IMR-90 (cell line): ENCODE data around the gene PLA2G2A. TPM values are rescaled to one million over a fixed set of nuclear protein-coding genes. Genes with fewer than 3 reads are reported as not detected.

ENCODE experiments used
- ATAC-seq: fragments of 200-7000 bp; cut with Tn5 transposase; 2 replicates; pipeline ENCODE4 v1.9.1; 2020; ENCODE audit warnings: low read depth, mild to moderate bottlenecking, moderate library complexity
- BruUV-seq: library from RNA; stranded (reverse); fragments of 400-500 nt; replicated peaks from 2 replicates; lab custom pipeline; 2021; lab: Mats Ljungman, UMichigan
- CTCF ChIA-PET: fragments of 300-600 bp; formaldehyde crosslinking; extraction: SDS; loops from one replicate; lab custom pipeline; 2021; ENCODE audit warnings: antibody characterized with exemption; lab: Yijun Ruan, JAX
- POLR2A ChIA-PET: fragments of 300-600 bp; sonication (Branson Sonifier 250); formaldehyde crosslinking; loops from one replicate; lab custom pipeline; 2022; ENCODE audit warnings: antibody characterized with exemption; ENCODE audit not compliant: unreplicated experiment; lab: Charles Lee
- DNase-seq: peaks from one replicate; pipeline ENCODE4 v3.0.0; 2013
- H2AFZ ChIP-seq: replicated peaks from 2 replicates; pipeline ENCODE3; 2013; ENCODE audit warnings: low read length, mild to moderate bottlenecking; ENCODE audit not compliant: poor library complexity
- H2AK5ac ChIP-seq: 2 replicates; pipeline ENCODE4 v1.6.1; 2013; ENCODE audit warnings: low read depth, low read length, inconsistent platforms
- H2AK9ac ChIP-seq: replicated peaks from 2 replicates; pipeline ENCODE3; 2013; ENCODE audit warnings: mild to moderate bottlenecking, low read depth, low read length, moderate library complexity; ENCODE audit not compliant: poor library complexity
- H2BK120ac ChIP-seq: 2 replicates; pipeline ENCODE4 v1.6.1; 2013; ENCODE audit warnings: low read depth, low read length, inconsistent platforms
- H2BK15ac ChIP-seq: 3 replicates; pipeline ENCODE4 v1.6.1; 2013; ENCODE audit warnings: low read depth, low read length, inconsistent platforms
- H2BK20ac ChIP-seq: 2 replicates; pipeline ENCODE4 v1.6.1; 2013; ENCODE audit warnings: low read depth, mild to moderate bottlenecking, inconsistent platforms, low read length, moderate library complexity
- H2BK5ac ChIP-seq: 2 replicates; pipeline ENCODE4 v1.6.1; 2013; ENCODE audit warnings: mild to moderate bottlenecking, low read depth, low read length, inconsistent platforms; ENCODE audit not compliant: poor library complexity, severe bottlenecking
- H3K14ac ChIP-seq: replicated peaks from 2 replicates; pipeline ENCODE4 v1.6.1; 2013; ENCODE audit warnings: low read depth, low read length, inconsistent platforms
- H3K18ac ChIP-seq: 2 replicates; pipeline ENCODE4 v1.6.1; 2013; ENCODE audit warnings: low read depth, low read length, control low read depth
- H3K23ac ChIP-seq: 2 replicates; pipeline ENCODE4 v1.6.1; 2013; ENCODE audit warnings: low read depth, low read length, inconsistent platforms
- H3K27ac ChIP-seq: 2 replicates; pipeline ENCODE4 v1.5.1; 2013; ENCODE audit warnings: mild to moderate bottlenecking, control low read depth, low read length; ENCODE audit not compliant: insufficient read depth
- H3K27me3 ChIP-seq: 2 replicates; pipeline ENCODE4 v1.6.1; 2013; ENCODE audit warnings: low read length; ENCODE audit not compliant: control insufficient read depth, insufficient read depth
- H3K36me3 ChIP-seq: 2 replicates; pipeline ENCODE4 v1.6.1; 2013; ENCODE audit warnings: low read length, mixed read lengths; ENCODE audit not compliant: control insufficient read depth, insufficient read depth
- H3K4ac ChIP-seq: 2 replicates; pipeline ENCODE4 v1.6.1; 2013; ENCODE audit warnings: low read depth, low read length, inconsistent platforms
- H3K4me1 ChIP-seq: 2 replicates; pipeline ENCODE4 v1.6.1; 2013; ENCODE audit warnings: low read length, mixed read lengths; ENCODE audit not compliant: control insufficient read depth, insufficient read depth
- H3K4me2 ChIP-seq: 2 replicates; pipeline ENCODE4 v1.6.1; 2013; ENCODE audit warnings: low read depth, mild to moderate bottlenecking, control low read depth, low read length, moderate library complexity
- H3K4me3 ChIP-seq: 2 replicates; pipeline ENCODE4 v1.5.1; 2013; ENCODE audit warnings: low read depth, mild to moderate bottlenecking, control low read depth, low read length, moderate library complexity; ENCODE audit not compliant: insufficient read depth
- H3K56ac ChIP-seq: 2 replicates; pipeline ENCODE4 v1.6.1; 2013; ENCODE audit warnings: low read length, inconsistent platforms; ENCODE audit not compliant: insufficient read depth; ENCODE audit errors: extremely low read depth
- H3K79me1 ChIP-seq, 2 experiments: 2 replicates each; pipeline ENCODE4 v1.6.1; 2013; ENCODE audit warnings: low read length in 2 of 2, inconsistent platforms in 1 of 2, low read depth in 1 of 2
- H3K9ac ChIP-seq: 2 replicates; pipeline ENCODE4 v1.6.1; 2013; ENCODE audit warnings: low read depth, low read length, control low read depth
- H3K9me1 ChIP-seq: 2 replicates; pipeline ENCODE4 v1.6.1; 2013; ENCODE audit warnings: low read length, inconsistent platforms; ENCODE audit not compliant: insufficient read depth
- H3K9me3 ChIP-seq: 2 replicates; pipeline ENCODE4 v1.6.1; 2013; ENCODE audit warnings: low read length; ENCODE audit not compliant: control insufficient read depth, insufficient read depth
- H4K20me1 ChIP-seq: 2 replicates; pipeline ENCODE4 v1.6.1; 2013; ENCODE audit warnings: low read length, inconsistent platforms; ENCODE audit not compliant: insufficient read depth
- H4K5ac ChIP-seq: 2 replicates; pipeline ENCODE4 v1.6.1; 2013; ENCODE audit warnings: mild to moderate bottlenecking, low read depth, low read length, control low read depth
- H4K8ac ChIP-seq, 2 experiments: 2 replicates each; pipeline ENCODE4 v1.6.1; 2013; ENCODE audit warnings: low read depth in 2 of 2, low read length in 2 of 2, control low read depth in 1 of 2, inconsistent platforms in 1 of 2
- H4K91ac ChIP-seq: 2 replicates; pipeline ENCODE4 v1.6.1; 2013; ENCODE audit warnings: low read depth, low read length, inconsistent platforms; ENCODE audit not compliant: insufficient read depth
- BHLHE40 ChIP-seq: fragments of 150-350 bp; IDR thresholded peaks from 2 replicates; pipeline ENCODE4 v1.6.1; 2016; ENCODE audit warnings: mild to moderate bottlenecking, low read depth, low read length
- CEBPB ChIP-seq: IDR thresholded peaks from 2 replicates; pipeline ENCODE4 v1.6.1; 2012; ENCODE audit warnings: low read depth, low read length, improper control_type of control experiment
- CHD1 ChIP-seq: IDR thresholded peaks from 2 replicates; pipeline ENCODE4 v1.6.1; 2012; ENCODE audit warnings: low read depth, low read length, improper control_type of control experiment
- CTCF ChIP-seq: conservative IDR thresholded peaks from 2 replicates; pipeline ENCODE4 v1.5.1; 2012; ENCODE audit warnings: mild to moderate bottlenecking, low read depth, low read length, improper control_type of control experiment
- ELK1 ChIP-seq: fragments of 150-350 bp; IDR thresholded peaks from 2 replicates; pipeline ENCODE4 v1.6.1; 2016; ENCODE audit warnings: low read depth, mild to moderate bottlenecking, low read length, moderate library complexity, borderline replicate concordance
- FOS ChIP-seq: fragments of 150-350 bp; IDR thresholded peaks from 2 replicates; pipeline ENCODE4 v1.6.1; 2016; ENCODE audit warnings: low read depth, low read length
- MAFK ChIP-seq: IDR thresholded peaks from 2 replicates; pipeline ENCODE4 v1.6.1; 2012; ENCODE audit warnings: low read depth, low read length, improper control_type of control experiment
- MAZ ChIP-seq: IDR thresholded peaks from 2 replicates; pipeline ENCODE4 v1.6.1; 2012; ENCODE audit warnings: low read depth, mild to moderate bottlenecking, low read length, improper control_type of control experiment, moderate library complexity, borderline replicate concordance
- MXI1 ChIP-seq: IDR thresholded peaks from 2 replicates; pipeline ENCODE4 v1.6.1; 2012; ENCODE audit warnings: low read depth, mild to moderate bottlenecking, low read length, moderate library complexity, borderline replicate concordance
- NFE2L2 ChIP-seq: fragments of 150-350 bp; IDR thresholded peaks from 2 replicates; pipeline ENCODE4 v1.6.1; 2016; ENCODE audit warnings: low read depth, mild to moderate bottlenecking, low read length
- POLR2A ChIP-seq: IDR thresholded peaks from 2 replicates; pipeline ENCODE4 v1.6.1; 2012; ENCODE audit warnings: mild to moderate bottlenecking, low read depth, low read length
- RAD21 ChIP-seq: IDR thresholded peaks from 2 replicates; pipeline ENCODE4 v1.6.1; 2012; ENCODE audit warnings: low read length, improper control_type of control experiment
- RCOR1 ChIP-seq: IDR thresholded peaks from 2 replicates; pipeline ENCODE4 v1.6.1; 2012; ENCODE audit warnings: mild to moderate bottlenecking, low read length, improper control_type of control experiment; ENCODE audit not compliant: insufficient replicate concordance
- RFX5 ChIP-seq: IDR thresholded peaks from 2 replicates; pipeline ENCODE4 v1.8.0; 2012; ENCODE audit warnings: low read depth, mild to moderate bottlenecking, low read length, moderate library complexity
- SMC3 ChIP-seq: fragments of 150-350 bp; IDR thresholded peaks from 2 replicates; pipeline ENCODE4 v1.6.1; 2016; ENCODE audit warnings: low read depth, mild to moderate bottlenecking, antibody characterized with exemption, low read length, moderate library complexity
- USF2 ChIP-seq: fragments of 150-350 bp; IDR thresholded peaks from 2 replicates; pipeline ENCODE4 v1.6.1; 2017; ENCODE audit warnings: mild to moderate bottlenecking, antibody characterized with exemption, low read length, low read depth
- WGBS, 2 experiments: methylation state at CpG; one replicate each; pipeline versions ENCODE4 v1.1.5 to v1.1.7; 2013; ENCODE audit warnings: missing lambda C conversion rate in 2 of 2; ENCODE audit not compliant: insufficient read length in 1 of 2; ENCODE audit errors: extremely low coverage in 2 of 2; 5-methylcytosine and 5-hydroxymethylcytosine counted together
- dilution Hi-C: fragments of 300-500 bp; cut with HindIII; formaldehyde crosslinking; loops from one replicate; pipeline ENCODE4 v1.14.3; 2018; ENCODE audit warnings: low sequenced_read_pairs; ENCODE audit not compliant: unreplicated experiment
- in situ Hi-C: fragments of 300-500 bp; cut with MboI; formaldehyde crosslinking; loops from 3 replicates; pipeline ENCODE4 v1.14.3; 2019; ENCODE audit warnings: low sequenced_read_pairs, inconsistent platforms, mixed read lengths
- intact Hi-C: fragments of 100-400 bp; cut with micrococcal nuclease; formaldehyde crosslinking; loops from 2 replicates; pipeline ENCODE4 v1.10.0; 2022
- polyA plus RNA-seq, 3 experiments: library from polyadenylated mRNA; depleted of rRNA; stranded (reverse); fragments of >200 nt; gene quantifications; 2 replicates each; pipeline ENCODE4 v1.2.3, GENCODE V29; 2012; ENCODE audit warnings: low replicate concordance in 1 of 3
- total RNA-seq: library from RNA; depleted of rRNA; stranded (reverse); fragments of >200 nt; gene quantifications from 2 replicates; pipeline ENCODE4 v1.2.3, GENCODE V29; 2012

Gene PLA2G2A
- total and polyA plus RNA-seq, 2 of the 4 experiments (the other 2 are of a cell fraction) = not detected

- no CpG with 5 or more reads among the region's 2 CpGs for WGBS, 2 experiments
- H4K20me1 ChIP-seq = no peaks in the 10 kb centered on the region
- no peak overlapping the region for H2AK9ac ChIP-seq
- H3K23ac ChIP-seq = no peak overlapping the region
- no peak overlapping the region for H2BK20ac ChIP-seq
- no peak overlapping the region for H3K18ac ChIP-seq
- dilution Hi-C loops = no loop called here
- peaks cover 10% of the 10 kb centered on the region for H3K27me3 ChIP-seq
- peak overlapping the region; percentile 47 for H2AFZ ChIP-seq
- H3K14ac ChIP-seq = no peak overlapping the region
- intact Hi-C loops = no loop called here
- ChIA-PET POLR2A (no interaction called here), CTCF (interaction anchor here (0.5 kb wide), 1 partner anchor 13 kb away, joined by 3 read pairs; no protein-coding TSS in a partner anchor)
- H3K4me2 ChIP-seq = no peak overlapping the region
- no peaks in the 10 kb centered on the region for H3K9me1 ChIP-seq
- H2BK120ac ChIP-seq = no peak overlapping the region
- H3K27ac ChIP-seq = no peak overlapping the region
- TF ChIP-seq NFE2L2 (no peak), BHLHE40 (no peak), FOS (no peak), MAFK (no peak), ELK1 (no peak), USF2 (no peak), RCOR1 (no peak), MXI1 (no peak), MAZ (no peak), RFX5 (no peak), CTCF (no peak), RAD21 (no peak), SMC3 (no peak), POLR2A (no peak), CHD1 (no peak), CEBPB (no peak)
- H4K5ac ChIP-seq = no peak overlapping the region
- no peak overlapping the region for H3K56ac ChIP-seq
- ATAC-seq (peak; percentile 91), DNase-seq (peak; percentile 74)
- H2AK5ac ChIP-seq = no peak overlapping the region
- H3K4me3 ChIP-seq = no peak overlapping the region
- H3K36me3 ChIP-seq = no peaks in the 10 kb centered on the region
- H2BK5ac ChIP-seq = no peak overlapping the region
- no peak overlapping the region for H4K8ac ChIP-seq
- H2BK15ac ChIP-seq = no peak overlapping the region
- H4K91ac ChIP-seq = no peak overlapping the region
- BruUV-seq = no TSS peak
- H3K79me1 ChIP-seq = no peaks in the 10 kb centered on the region
- H3K9me3 ChIP-seq = peaks cover 5% of the 10 kb centered on the region; the same call in 1 of the 2 replicates
- H3K9ac ChIP-seq = no peak overlapping the region
- no peaks in the 10 kb centered on the region for H3K4me1 ChIP-seq
- in situ Hi-C loops = no loop called here
- H3K4ac ChIP-seq = no peak overlapping the region
Observed at GRCh38 chr1:19949016-19949415, 30.4 kb downstream of the PLA2G2A start.
